ENCODE results near the gene FKBP1A.

GRCh38 chr20:1394686-1395085 is 1.8 kb upstream of the FKBP1A start:
- TF ChIP-seq CTCF (IDR thresholded peaks at IDR 0.05; ENCODE audit: poor library complexity): no peak
- no peak for TF ChIP-seq EZH2phosphoT487 (IDR thresholded peaks at IDR 0.05; ENCODE audit: low read depth, severe bottlenecking, unreplicated experiment)
- no peak for TF ChIP-seq EZH2 (IDR thresholded peaks at IDR 0.05; ENCODE audit: borderline replicate concordance)

All from hepatocyte (in vitro differentiated cells).